ENCODE data around the gene SHROOM4. TPM values are rescaled to one million over a fixed set of nuclear protein-coding genes. Genes with fewer than 3 reads are reported as not detected.

The SHROOM4 gene
- total RNA-seq, 4 donors from 2014 or later: 2.7 to 8.8 (median 4.3) TPM

DNA sequence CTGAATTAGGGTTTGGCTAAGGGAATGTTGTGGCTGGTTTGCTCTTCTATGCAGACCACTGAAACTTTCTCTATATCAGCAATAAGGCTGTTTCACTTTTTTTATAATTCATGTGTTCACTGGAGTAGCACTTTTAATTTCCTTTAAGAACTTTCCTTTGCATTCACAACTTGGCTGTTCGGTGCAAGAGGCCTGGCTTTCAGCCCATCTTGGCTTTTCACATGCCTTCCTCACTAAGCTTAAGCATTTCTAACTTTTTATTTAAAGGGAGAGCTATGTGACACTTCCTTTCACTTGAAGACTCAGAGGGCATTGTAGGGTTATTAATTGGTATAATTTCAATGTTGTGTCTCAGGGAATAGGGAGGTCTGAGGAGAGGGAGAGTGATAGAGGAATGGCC, 142.3 kb downstream of the SHROOM4 start:
- Histone ChIP-seq H3K4me1 (no peaks in the 10 kb centered on the region), H3K27me3 (no peaks in the 10 kb centered on the region), H3K4me3 (no peak overlapping the region), H3K9me3 (no peaks in the 10 kb centered on the region), H3K36me3 (no peaks in the 10 kb centered on the region), H3K27ac (no peak overlapping the region)
- TF ChIP-seq POLR2A (IDR thresholded peaks at IDR 0.05): no peak
- TF ChIP-seq, protein P1, sequence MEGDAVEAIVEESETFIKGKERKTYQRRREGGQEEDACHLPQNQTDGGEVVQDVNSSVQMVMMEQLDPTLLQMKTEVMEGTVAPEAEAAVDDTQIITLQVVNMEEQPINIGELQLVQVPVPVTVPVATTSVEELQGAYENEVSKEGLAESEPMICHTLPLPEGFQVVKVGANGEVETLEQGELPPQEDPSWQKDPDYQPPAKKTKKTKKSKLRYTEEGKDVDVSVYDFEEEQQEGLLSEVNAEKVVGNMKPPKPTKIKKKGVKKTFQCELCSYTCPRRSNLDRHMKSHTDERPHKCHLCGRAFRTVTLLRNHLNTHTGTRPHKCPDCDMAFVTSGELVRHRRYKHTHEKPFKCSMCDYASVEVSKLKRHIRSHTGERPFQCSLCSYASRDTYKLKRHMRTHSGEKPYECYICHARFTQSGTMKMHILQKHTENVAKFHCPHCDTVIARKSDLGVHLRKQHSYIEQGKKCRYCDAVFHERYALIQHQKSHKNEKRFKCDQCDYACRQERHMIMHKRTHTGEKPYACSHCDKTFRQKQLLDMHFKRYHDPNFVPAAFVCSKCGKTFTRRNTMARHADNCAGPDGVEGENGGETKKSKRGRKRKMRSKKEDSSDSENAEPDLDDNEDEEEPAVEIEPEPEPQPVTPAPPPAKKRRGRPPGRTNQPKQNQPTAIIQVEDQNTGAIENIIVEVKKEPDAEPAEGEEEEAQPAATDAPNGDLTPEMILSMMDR (IDR thresholded peaks at IDR 0.05): no peak
- intact Hi-C loops (cut with DNase I): no loop called here
- DNase-seq: no peak
- 8 to 29% methylated on average over 1 of the region's 1 CpG for WGBS, 2 donors

DNA sequence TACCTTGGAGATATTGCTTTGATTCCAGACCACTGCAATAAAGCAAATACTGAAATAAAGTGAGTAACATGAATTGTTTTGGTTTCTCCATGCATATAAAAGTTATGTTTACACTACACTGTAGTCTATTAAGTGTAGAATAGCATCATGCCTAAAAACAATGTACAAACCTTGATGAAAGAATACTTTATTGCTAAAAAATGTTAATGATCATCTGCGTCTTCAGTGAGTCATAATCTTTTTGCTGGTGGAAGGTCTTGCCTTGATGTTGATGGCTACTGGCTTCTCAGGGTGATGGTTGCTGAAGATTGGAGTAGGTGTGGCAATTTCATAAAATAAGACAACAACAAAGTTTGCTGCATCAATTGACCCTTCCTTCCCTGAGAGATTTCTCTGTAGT, 145.1 kb downstream of the SHROOM4 start:
- Histone ChIP-seq H3K4me3 (no peak overlapping the region), H3K36me3 (no peaks in the 10 kb centered on the region), H3K4me1 (no peaks in the 10 kb centered on the region), H3K9me3 (no peaks in the 10 kb centered on the region), H3K27me3 (no peaks in the 10 kb centered on the region), H3K27ac (no peak overlapping the region)
- intact Hi-C loops (cut with DNase I): no loop called here
- WGBS, 2 donors: 71 to 75% methylated on average over 1 of the region's 1 CpG
- DNase-seq: no peak
- TF ChIP-seq, protein P1 (IDR thresholded peaks at IDR 0.05): no peak

DNA sequence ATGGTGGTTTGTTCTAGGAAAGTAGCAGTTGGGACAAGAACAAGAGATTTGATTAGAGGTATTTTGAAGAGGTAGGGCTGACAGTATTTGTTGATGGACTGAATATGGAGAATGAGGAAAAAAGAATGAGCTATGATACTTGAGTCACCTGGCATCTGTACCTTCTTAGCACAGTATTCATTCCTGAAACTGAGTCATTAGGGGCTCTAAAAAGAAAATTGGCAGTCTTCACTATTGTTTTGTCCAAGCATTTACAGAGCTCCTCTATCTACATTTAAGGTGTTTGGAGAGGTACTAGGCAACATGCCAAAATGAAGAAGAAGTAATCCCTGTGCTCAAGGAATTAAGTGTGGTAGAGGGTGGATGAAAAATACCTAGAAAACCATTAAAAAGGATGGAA, 165.8 kb downstream of the SHROOM4 start:
- no peaks in the 10 kb centered on the region for H3K27me3 ChIP-seq
- H3K4me1 ChIP-seq: peaks cover 0 to 7% (median 0%) of the 10 kb centered on the region in 3 donors
- H3K4me3 ChIP-seq: no peak overlapping the region
- DNase-seq: no peak
- no peaks in the 10 kb centered on the region for H3K36me3 ChIP-seq
- no peaks in the 10 kb centered on the region for H3K9me3 ChIP-seq
- intact Hi-C loops (cut with DNase I): no loop called here
- no peak overlapping the region for H3K27ac ChIP-seq
- TF ChIP-seq, protein P1 (IDR thresholded peaks at IDR 0.05): no peak
- no peak for TF ChIP-seq POLR2A (IDR thresholded peaks at IDR 0.05)

DNA sequence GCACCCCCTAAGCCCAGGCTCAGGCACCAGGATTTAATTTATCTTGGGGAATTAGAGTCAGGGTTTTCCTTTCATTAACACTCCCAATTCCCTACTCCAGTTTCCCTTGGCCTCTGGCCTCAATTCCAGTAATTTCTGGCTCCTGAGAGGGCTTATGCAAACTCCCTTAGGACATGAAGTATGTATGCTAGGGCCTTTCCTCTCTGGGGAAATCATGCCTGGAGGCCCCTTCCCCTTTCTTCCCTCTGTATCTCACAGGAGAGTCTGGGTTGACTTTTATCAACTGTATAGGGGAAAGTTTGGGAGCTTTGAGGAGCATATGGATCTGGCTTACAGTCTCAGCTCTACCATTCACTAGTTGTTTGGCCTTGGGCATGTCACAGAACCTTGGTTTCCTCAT, 169.5 kb downstream of the SHROOM4 start:
- no peak for DNase-seq
- no peak overlapping the region for H3K27ac ChIP-seq
- intact Hi-C loops (cut with DNase I): no loop called here
- H3K27me3 ChIP-seq: no peaks in the 10 kb centered on the region
- no peaks in the 10 kb centered on the region for H3K9me3 ChIP-seq
- peaks cover 0 to 7% (median 0%) of the 10 kb centered on the region in 3 donors for H3K4me1 ChIP-seq
- no peak for TF ChIP-seq POLR2A (IDR thresholded peaks at IDR 0.05)
- TF ChIP-seq, protein P1 (IDR thresholded peaks at IDR 0.05): no peak
- no peak overlapping the region for H3K4me3 ChIP-seq
- H3K36me3 ChIP-seq: no peaks in the 10 kb centered on the region

DNA sequence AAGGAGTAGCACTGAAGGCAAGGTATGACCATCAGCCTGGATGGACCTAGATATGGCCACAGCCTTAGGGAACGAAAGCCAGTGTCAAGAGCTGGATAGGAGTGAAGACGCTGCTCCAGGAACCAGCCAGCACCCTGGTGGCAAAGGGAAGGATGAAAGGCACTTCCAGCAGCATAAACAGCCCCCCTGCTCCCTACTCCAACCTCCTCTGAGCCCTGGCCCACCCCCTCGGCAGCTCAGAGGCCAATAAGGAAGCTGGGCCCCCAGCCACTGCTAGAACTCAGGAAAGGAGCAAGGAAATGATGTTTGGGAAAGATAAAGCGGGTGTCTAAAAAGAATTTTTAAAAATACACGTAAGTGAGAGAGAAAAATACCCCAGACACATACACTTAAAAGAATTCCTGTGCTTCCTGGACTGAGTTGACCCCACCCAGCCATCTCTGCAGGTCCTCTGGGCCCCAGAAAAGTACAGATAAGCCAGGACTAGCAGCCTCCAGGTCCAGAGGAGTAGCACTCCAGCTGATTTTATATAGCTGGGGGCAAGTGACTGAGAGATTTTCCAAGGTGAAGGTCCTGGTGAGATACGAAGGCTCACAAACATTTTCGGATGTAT, 170.4 kb downstream of the SHROOM4 start:
- intact Hi-C loops (cut with DNase I): no loop called here
- H3K4me3 ChIP-seq: peak overlapping the region in 2 of 4 donors; percentile 31
- 40 to 56% methylated on average over 1 to 6 of the region's 7 CpGs for WGBS, 2 donors

More for the DNA sequence above, 170.4 kb downstream of the SHROOM4 start:
- Histone ChIP-seq H3K27ac (peak overlapping the region in 2 of 4 donors; percentile 17 to 42), H3K9me3 (no peaks in the 10 kb centered on the region), H3K36me3 (no peaks in the 10 kb centered on the region), H3K27me3 (no peaks in the 10 kb centered on the region), H3K4me1 (peaks cover 0 to 7% (median 0%) of the 10 kb centered on the region in 3 donors)
- no peak for TF ChIP-seq POLR2A (IDR thresholded peaks at IDR 0.05)
- TF ChIP-seq, protein P1 (IDR thresholded peaks at IDR 0.05): no peak
- DNase-seq: no peak

Data from esophagus squamous epithelium (tissue), 5 donors.